Raji (cell line): ENCODE measurements around the gene PCP2.
A peak's percentile ranks its signal among the peaks of the same experiment; 100 is the strongest.

Experiments
- POLR2A ChIP-seq: IDR thresholded peaks from 2 replicates; pipeline ENCODE4 v1.6.1; 2011; ENCODE audit warnings: low read depth, low read length, control low read depth; ENCODE audit not compliant: insufficient read depth

Gene PCP2

GRCh38 chr19:7633698-7634097 is at the start of gene PCP2:
Gene PCP2 (minus strand): TSS chr19:7633719. CDS start chr19:7633457, 262 bp downstream.
- no peak for TF ChIP-seq POLR2A

- no peak for TF ChIP-seq POLR2A
These were observed 48.8 kb upstream of the PCP2 start for GRCh38 chr19:7682175-7682855.

- TF ChIP-seq POLR2A, result no peak
These were observed 48.0 kb upstream of the PCP2 start for GRCh38 chr19:7681340-7682174.

GRCh38 chr19:7680606-7681339 is 47.3 kb upstream of the PCP2 start, which contains the start of gene TRAPPC5:
Gene TRAPPC5 (plus strand): TSS chr19:7680833. CDS start chr19:7682254, 1,421 bp downstream.
- TF ChIP-seq POLR2A, result peak; percentile 82

- TF ChIP-seq POLR2A, result no peak
These were observed 46.5 kb upstream of the PCP2 start for GRCh38 chr19:7679771-7680605.

- no peak for TF ChIP-seq POLR2A
These were observed 45.6 kb upstream of the PCP2 start for GRCh38 chr19:7678971-7679751.

DNA sequence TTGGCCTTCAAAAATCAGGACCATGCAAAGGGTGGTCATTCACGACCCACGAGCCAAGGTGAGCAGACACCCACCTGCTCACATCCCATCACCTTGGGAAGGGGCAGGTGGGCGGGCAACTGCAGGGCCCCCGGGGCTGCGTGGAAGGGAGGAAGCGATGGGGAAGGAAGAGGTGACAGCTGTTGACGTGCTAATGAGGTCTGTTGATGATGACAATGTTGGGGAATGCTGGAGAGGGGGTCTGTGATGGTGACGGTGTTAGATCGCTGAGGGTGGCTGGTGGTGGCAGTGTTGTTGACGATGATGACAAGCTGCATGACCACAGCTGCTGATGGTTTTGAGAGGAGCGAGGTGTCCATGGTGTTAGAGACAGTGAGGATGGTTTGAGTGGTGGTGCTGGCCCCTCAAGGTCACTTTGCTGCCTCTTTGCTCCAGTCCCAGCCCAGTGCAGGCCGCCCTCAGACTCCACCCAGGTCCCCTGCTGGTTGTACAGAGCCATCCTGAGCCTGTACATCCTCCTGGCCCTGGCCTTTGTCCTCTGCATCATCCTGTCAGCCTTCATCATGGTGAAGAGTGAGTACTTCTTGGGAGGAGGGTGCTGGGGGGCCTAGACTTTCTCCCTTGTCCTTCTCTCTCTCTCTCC is 44.3 kb upstream of the PCP2 start:
- TF ChIP-seq POLR2A, result no peak

DNA sequence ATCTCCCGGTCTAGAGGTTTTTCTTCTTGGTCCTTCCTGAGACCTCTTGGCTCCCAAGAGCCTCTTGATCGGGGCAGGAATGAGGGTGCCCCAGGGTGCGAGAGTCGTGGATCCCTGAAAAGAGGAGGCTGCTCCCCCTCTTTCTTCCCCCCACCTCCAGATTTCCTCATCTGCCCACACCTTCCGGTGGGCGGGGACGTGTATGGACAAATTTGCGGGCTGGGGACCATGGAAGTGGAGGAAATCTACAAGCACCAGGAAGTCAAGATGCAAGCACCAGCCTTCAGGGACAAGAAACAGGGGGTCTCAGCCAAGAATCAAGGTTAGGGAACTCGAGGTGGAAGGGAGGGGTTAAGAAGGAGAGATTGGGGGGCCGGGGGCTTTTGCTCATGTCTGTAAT is 43.3 kb upstream of the PCP2 start, which contains the start of gene MCEMP1:
Gene MCEMP1 (plus strand): TSS at position 237 of the 400 bp plus-strand sequence. CDS start 31 bp downstream, at position 268.
- no peak for TF ChIP-seq POLR2A

DNA sequence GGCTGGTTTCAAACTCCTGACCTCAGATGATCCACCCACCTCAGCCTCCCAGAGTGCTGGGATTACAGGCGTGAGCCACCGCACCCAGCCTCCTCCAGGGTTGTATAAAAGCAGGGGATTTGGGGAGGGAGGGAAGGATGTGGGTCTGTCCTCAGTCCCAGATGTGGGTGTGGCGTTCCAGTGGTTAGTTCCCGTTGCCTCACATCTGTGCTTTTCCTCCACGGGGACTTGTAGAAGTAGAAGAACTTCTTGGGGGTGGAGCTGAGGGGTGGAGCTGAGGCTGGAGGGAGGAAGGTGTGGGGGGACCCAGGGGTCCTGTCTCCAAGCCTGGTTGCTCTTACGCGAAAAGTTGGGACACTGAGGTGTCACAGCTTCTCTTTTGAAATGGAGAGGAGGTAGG is 42.9 kb upstream of the PCP2 start:
- no peak for TF ChIP-seq POLR2A

- no peak for TF ChIP-seq POLR2A
These were observed 40.8 kb upstream of the PCP2 start for GRCh38 chr19:7674010-7675005.

GRCh38 chr19:7672522-7672921 is 39.0 kb upstream of the PCP2 start:
- no peak for TF ChIP-seq POLR2A

DNA sequence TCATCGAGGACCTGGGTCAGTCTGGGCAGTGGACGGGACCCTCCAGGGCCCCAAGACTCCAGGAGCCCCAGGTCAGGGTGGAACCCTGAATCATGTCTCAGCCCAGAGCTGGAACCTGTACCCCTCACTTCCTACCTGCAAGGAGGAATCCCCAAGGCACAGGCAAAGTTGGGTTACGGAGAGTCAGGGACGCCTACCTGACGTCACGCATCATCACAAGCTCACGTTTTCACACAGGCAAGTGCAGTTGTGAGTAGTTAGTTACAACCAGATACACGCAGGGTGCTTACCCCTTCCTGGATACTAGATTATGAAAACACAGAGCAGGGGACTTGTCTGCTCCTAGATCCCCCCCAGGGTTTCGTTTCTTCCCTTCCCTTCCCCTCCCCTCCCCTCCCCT is 37.3 kb upstream of the PCP2 start:
- TF ChIP-seq POLR2A, result no peak
